SK-N-MC (cell line): ENCODE measurements around the gene TOX2.

Source experiments
- EZH2 ChIP-seq: fragments of 200-600 bp; sonication (generic); IDR thresholded peaks from one replicate; pipeline ENCODE4 v1.6.1; 2017; ENCODE audit warnings: antibody characterized with exemption
- FOXP2 ChIP-seq: optimal IDR thresholded peaks from 2 replicates; pipeline ENCODE3; 2011; ENCODE audit warnings: mild to moderate bottlenecking, moderate library complexity; ENCODE audit not compliant: insufficient read depth; ENCODE audit errors: extremely low read length, control extremely low read depth
- POLR2AphosphoS5 ChIP-seq: IDR thresholded peaks from 2 replicates; pipeline ENCODE4 v1.6.1; 2012; ENCODE audit warnings: mild to moderate bottlenecking, low read depth, low read length, borderline replicate concordance

GRCh38 chr20:44087857-44088120 lies 173.1 kb downstream of the TOX2 start:
- TF ChIP-seq POLR2AphosphoS5 (no peak), EZH2 (no peak), FOXP2 (no peak)
